GM12873 (cell line): Measurements from ENCODE around the gene RBP7.

ENCODE experiments used
- TF ChIP-seq, protein P1 (sequence below): IDR thresholded peaks from 2 replicates; pipeline ENCODE4 v1.5.1; 2012; ENCODE audit warnings: low read depth, mild to moderate bottlenecking, moderate library complexity, low read length, control low read depth; ENCODE audit not compliant: insufficient read depth; ENCODE audit errors: missing control alignments

The RBP7 gene

DNA sequence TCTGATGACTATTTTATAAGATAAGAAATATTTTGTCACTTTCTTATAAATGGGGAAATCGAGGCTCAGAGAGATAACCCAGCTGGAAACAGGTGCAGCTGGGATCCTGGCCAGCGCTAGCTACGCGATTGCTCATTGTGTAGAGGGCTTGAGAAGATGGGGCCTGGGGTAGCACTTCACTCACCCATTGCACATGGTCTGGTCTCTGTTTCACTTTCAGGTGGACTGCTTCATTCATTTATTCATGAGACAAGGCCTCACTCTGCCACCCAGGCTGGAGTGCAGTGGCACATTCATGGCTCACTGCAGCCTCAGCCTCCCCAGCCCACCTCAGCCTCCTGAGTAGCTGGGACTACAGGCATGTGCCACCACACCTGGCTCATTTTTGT lies 59.6 kb downstream of the RBP7 start:
- TF ChIP-seq, protein P1, sequence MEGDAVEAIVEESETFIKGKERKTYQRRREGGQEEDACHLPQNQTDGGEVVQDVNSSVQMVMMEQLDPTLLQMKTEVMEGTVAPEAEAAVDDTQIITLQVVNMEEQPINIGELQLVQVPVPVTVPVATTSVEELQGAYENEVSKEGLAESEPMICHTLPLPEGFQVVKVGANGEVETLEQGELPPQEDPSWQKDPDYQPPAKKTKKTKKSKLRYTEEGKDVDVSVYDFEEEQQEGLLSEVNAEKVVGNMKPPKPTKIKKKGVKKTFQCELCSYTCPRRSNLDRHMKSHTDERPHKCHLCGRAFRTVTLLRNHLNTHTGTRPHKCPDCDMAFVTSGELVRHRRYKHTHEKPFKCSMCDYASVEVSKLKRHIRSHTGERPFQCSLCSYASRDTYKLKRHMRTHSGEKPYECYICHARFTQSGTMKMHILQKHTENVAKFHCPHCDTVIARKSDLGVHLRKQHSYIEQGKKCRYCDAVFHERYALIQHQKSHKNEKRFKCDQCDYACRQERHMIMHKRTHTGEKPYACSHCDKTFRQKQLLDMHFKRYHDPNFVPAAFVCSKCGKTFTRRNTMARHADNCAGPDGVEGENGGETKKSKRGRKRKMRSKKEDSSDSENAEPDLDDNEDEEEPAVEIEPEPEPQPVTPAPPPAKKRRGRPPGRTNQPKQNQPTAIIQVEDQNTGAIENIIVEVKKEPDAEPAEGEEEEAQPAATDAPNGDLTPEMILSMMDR = no peak

DNA sequence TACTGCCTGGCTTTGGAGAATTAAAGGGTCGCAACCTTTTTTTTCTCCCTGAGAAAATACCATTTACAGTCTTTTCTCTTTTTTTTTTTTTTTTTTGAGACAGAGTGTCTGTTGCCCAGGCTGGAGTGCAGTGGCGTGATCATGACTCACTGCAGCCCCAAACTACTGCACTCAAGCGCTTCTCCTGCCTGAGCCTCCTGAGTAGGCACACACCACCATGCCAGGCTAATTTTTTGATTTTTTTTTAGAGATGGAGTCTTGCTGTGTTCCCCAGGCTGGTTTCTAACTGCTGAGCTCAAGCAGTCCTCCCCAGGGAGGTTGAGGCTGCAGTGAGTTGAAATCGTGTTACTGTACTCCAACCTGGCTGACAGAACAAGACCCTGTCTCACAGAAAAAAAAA lies 60.3 kb downstream of the RBP7 start:
- TF ChIP-seq, protein P1 = no peak

DNA sequence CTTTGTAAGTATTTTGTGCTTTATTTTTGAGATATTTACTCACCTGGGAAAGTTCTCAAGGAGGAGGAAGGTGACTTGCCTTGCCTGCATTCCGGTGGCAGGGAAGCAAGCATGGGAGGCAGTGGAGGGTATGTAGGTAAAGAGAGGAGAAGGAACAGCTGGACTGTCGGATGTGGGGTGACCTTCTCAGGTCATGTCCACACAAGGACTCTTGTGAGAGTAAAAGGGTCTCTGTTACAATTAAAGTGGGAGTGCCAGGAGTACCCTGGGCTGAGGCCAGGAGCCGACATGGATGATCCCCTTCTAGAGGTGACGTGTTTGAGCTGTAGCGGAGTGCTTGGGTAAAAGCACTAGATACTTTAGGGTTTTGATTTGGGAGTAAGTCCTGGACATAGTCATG lies 60.8 kb downstream of the RBP7 start:
- TF ChIP-seq, protein P1 = no peak

DNA sequence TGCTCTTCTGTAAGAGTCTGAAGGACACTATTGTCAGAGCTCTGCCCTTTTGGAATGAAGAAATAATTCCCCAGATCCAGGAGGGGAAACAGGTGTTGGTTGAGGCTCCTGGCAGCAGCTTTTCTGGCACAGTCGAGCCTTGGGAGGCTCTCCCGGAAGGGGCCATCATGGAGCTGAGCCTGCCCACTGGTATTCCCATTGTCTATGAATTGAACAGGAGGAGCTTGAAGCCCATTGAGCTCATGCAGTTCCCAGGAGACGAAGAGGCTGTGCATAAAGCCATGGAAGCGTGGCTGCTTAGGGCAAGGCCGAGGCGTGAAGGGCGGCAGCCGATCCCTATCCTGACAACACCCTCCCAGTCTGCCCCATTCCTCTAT lies 62.3 kb downstream of the RBP7 start:
- TF ChIP-seq, protein P1 = no peak

DNA sequence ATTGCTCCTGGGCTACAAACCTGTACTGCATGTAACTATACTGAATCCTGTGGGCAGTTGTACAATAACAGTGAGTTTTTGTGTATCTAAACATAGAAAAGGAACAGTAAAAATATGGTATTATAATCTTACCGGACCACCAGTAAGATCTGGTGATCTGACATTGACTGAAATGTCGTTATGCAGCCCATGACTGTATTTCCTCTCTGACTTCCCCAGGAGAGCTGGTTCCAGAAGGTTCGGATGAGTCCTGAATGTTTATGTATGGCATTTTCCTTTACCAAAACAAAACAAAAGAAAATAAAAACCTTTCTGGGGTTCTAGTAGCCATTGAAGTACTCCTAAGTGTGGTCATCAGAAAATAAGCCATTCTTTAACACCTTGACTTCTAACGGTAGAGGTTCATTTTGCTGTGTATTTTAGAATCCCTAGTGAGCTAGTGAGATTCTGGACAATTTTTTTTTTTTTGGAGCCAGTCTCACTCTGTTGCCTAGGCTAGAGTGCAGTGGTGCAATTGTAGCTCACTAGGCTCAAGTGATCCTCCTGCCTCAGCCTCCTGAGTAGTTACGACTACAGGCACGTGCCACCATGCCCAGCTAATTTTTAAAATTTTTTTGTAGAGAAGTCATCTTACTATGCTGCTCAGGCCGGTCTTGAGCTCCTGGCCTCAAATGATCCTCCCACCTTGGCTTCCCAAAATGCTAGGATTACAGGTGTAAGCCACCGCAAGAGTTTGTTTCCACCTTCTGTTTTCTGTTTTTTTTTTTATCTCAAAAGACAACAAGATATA lies 63.5 kb downstream of the RBP7 start:
- TF ChIP-seq, protein P1 = no peak

DNA sequence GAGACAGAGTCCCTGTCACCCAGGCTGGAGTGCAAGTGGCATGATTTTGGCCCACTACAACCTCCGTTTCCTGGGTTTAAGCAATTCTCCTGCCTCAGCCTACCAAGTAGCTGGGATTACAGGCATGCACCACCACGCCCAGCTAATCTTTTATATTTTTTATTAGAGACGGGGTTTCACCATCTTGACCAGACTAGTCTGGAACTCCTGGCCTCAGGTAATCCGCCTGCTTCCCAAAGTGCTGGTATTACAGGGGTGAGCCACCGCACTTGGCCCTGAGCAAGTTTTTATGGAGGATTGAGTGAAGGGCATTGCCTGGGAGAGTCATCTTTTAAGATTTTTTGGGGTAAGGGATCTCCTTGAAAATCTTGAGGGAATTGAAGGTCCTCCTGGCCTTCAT lies 64.2 kb downstream of the RBP7 start:
- TF ChIP-seq, protein P1 = no peak

DNA sequence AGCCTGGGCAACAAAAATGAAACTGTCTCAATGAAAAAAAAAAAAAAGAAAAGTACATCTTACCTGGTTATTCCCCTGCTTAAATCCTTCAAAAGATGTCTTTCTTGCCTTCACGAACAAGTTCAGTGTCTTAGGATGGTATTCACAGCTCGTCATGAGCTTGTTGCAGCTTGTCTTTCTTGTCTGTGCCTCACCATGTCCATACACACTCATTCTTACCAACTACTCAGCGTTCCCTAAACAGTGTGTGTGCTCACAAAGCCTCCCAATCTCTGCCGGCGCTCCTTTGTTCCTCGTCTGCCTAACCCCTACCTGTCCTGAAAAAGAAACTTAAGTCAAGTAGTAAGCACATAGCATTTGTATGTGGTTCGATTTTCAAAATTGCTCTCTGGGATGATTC lies 66.8 kb downstream of the RBP7 start:
- TF ChIP-seq, protein P1 = no peak
